GM18909 (cell line): ENCODE results near the gene SLAMF6.

ENCODE experiments used
- ATAC-seq: cut with Tn5 transposase; IDR thresholded peaks from one replicate; pipeline ENCODE4 v1.9.1; 2021; ENCODE audit warnings: mild to moderate bottlenecking; ENCODE audit not compliant: unreplicated experiment, poor library complexity

Gene SLAMF6

DNA sequence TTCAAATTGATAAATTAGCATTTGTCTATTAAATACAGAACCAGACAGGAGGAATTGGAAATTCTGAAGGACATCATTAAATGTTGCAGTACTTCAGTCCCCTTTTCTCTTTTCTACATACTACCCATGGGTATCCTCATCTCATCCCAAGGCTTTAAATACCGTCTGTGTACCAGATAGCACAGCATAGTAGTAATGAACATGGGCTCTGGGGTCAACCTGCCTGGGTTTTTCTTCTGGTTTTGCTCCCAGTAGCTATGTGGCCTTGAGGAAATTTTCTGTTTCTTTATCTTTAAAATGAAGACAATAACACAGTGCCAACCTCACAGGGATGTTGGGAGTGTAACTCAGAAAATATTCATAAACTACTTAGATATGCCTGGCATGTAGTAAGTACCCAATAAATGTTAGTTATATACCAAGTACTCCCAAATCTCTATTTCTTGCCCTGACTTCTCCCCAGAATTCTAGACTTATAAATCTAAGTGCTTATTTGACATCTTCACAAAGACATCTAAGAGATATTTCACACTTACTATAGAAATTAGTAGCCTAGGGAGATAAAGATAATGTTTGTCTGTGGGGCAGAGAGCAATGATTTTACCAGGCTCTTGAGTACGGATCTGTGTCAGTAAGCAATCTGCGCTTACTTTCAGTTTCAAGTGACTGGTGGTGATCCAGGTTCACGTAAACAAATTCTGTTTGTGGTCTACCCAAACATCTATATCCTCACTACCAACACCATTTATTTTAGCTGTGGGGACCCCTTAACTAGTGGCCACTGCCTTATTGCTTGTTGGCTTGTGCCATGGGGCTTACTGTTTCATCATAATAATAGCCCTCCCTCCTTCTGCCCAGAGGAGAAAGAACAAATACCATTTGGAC lies 85.4 kb downstream of the SLAMF6 start:
- peak; percentile 76 for ATAC-seq

DNA sequence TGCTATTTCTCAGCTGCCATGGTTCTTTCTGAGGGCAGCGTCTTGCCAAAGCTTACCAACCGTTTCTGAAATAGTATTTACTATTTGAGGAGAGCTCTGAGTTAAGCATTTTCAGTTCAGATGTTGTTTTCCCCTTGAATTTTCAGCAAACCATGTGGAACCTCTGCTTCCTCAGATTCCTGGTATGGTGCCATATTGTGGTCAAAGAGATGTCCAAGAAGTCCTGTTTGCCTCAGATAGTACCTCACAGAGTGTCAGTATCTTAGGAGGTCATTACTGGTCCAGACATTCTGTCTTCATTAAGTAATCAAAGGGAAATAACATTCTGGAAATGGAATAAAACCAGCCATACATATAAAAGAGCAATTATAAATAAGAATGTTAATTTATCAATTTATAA lies 86.1 kb downstream of the SLAMF6 start:
- ATAC-seq, result no peak
